ENCODE results near the gene DLGAP4. TPM values are rescaled to one million over a fixed set of nuclear protein-coding genes. Genes with fewer than 3 reads are reported as not detected.
A peak's percentile ranks its signal among the peaks of the same experiment; 100 is the strongest.

The DLGAP4 gene
- total and polyA plus RNA-seq, 8 donors, result 15.1 to 92.2 (median 33.5) TPM

GRCh38 chr20:36455972-36456625, 150.0 kb downstream of the DLGAP4 start:
- Histone ChIP-seq H3K9me3 (no peaks in the 10 kb centered on the region), H3K27me3 (no peaks in the 10 kb centered on the region), H3K4me3 (no peak overlapping the region), H3K36me3 (no peaks in the 10 kb centered on the region), H3K27ac (no peak overlapping the region), H3K4me1 (peaks cover 6 to 19% (median 17%) of the 10 kb centered on the region in 4 donors)
- TF ChIP-seq POLR2AphosphoS5 (IDR thresholded peaks at IDR 0.05), result no peak
- TF ChIP-seq CTCF (IDR thresholded peaks at IDR 0.05), result no peak
- TF ChIP-seq POLR2A (IDR thresholded peaks at IDR 0.05), result no peak
- no peak for TF ChIP-seq EP300 (IDR thresholded peaks at IDR 0.05)
- 79 to 88% (median 84%) methylated on average over 9 of the region's 9 CpGs for WGBS, 5 donors
- no peak for DNase-seq
- intact Hi-C loops (cut with DNase I; ENCODE audit: low total_unique reads), result no loop called here

GRCh38 chr20:36460648-36461599, 154.8 kb downstream of the DLGAP4 start:
- intact Hi-C loops (cut with DNase I; ENCODE audit: low total_unique reads), result no loop called here
- H3K4me3 ChIP-seq, result peak overlapping the region; percentile 55 to 71 (median 66)

GRCh38 chr20:36461600-36462439, 155.7 kb downstream of the DLGAP4 start:
- WGBS, 5 donors, result 1 to 2% (median 1%) methylated on average over 20 to 44 of the region's 58 CpGs
- intact Hi-C loops (cut with DNase I; ENCODE audit: low total_unique reads), result no loop called here

More at GRCh38 chr20:36460648-36461599, 154.8 kb downstream of the DLGAP4 start:
- H3K27ac ChIP-seq, result peak overlapping the region; percentile 93 to 96 (median 95)
- H3K4me1 ChIP-seq, result peaks cover 29 to 48% (median 45%) of the 10 kb centered on the region in 4 donors
- peak; percentile 96 to 98 for DNase-seq
- WGBS, 5 donors, result 6 to 24% (median 15%) methylated on average over 29 to 95 of the region's 96 CpGs
- H3K9me3 ChIP-seq, result no peaks in the 10 kb centered on the region
- TF ChIP-seq POLR2A (IDR thresholded peaks at IDR 0.05) (peak in 1 of 4 donors; percentile 25), EP300 (IDR thresholded peaks at IDR 0.05) (no peak), CTCF (IDR thresholded peaks at IDR 0.05) (peak in 1 of 7 experiments; percentile 14), POLR2AphosphoS5 (IDR thresholded peaks at IDR 0.05) (peak; percentile 68 to 92 (median 85))
- H3K36me3 ChIP-seq, result no peaks in the 10 kb centered on the region
- H3K27me3 ChIP-seq, result no peaks in the 10 kb centered on the region

GRCh38 chr20:36462440-36463211, 156.5 kb downstream of the DLGAP4 start:
- H3K36me3 ChIP-seq, result no peaks in the 10 kb centered on the region
- no peak for TF ChIP-seq EP300 (IDR thresholded peaks at IDR 0.05)
- TF ChIP-seq POLR2AphosphoS5 (IDR thresholded peaks at IDR 0.05), result peak; percentile 48 to 81 (median 63)
- DNase-seq, result peak; percentile 36 to 85
- H3K27me3 ChIP-seq, result no peaks in the 10 kb centered on the region
- intact Hi-C loops (cut with DNase I; ENCODE audit: low total_unique reads), result no loop called here
- WGBS, 5 donors, result 1 to 5% (median 2%) methylated on average over 19 to 21 of the region's 21 CpGs
- no peaks in the 10 kb centered on the region for H3K9me3 ChIP-seq
- H3K27ac ChIP-seq, result peak overlapping the region; percentile 92 to 96 (median 95)
- H3K4me3 ChIP-seq, result peak overlapping the region; percentile 55 to 71 (median 66)
- H3K4me1 ChIP-seq, result peaks cover 46 to 65% (median 62%) of the 10 kb centered on the region in 4 donors

More at GRCh38 chr20:36461600-36462439, 155.7 kb downstream of the DLGAP4 start:
- no peaks in the 10 kb centered on the region for H3K9me3 ChIP-seq
- DNase-seq, result peak; percentile 43 to 87
- H3K4me3 ChIP-seq, result peak overlapping the region; percentile 55 to 71 (median 66)
- H3K4me1 ChIP-seq, result peaks cover 38 to 57% (median 54%) of the 10 kb centered on the region in 4 donors
- no peak for TF ChIP-seq POLR2AphosphoS5 (IDR thresholded peaks at IDR 0.05)
- TF ChIP-seq POLR2A (IDR thresholded peaks at IDR 0.05), result no peak
- no peak for TF ChIP-seq EP300 (IDR thresholded peaks at IDR 0.05)
- H3K36me3 ChIP-seq, result no peaks in the 10 kb centered on the region
- peak overlapping the region; percentile 92 to 96 (median 95) for H3K27ac ChIP-seq
- no peaks in the 10 kb centered on the region for H3K27me3 ChIP-seq

Data from stomach (tissue), 9 donors.